CD4-positive, alpha-beta T cell treated with Interleukin-12 subunit alpha and Interleukin-12 subunit beta, for 1 hour (primary cell): ENCODE data around the gene SDHB.

ENCODE experiments used
- DNase-seq: peaks from one replicate; pipeline ENCODE4 v3.0.0-alpha.2; 2020

SDHB gene

GRCh38 chr1:16981269-16981849 is 72.5 kb downstream of the SDHB start:
- DNase-seq = no peak

- DNase-seq = no peak
These were observed 73.2 kb downstream of the SDHB start, which contains the start of gene MFAP2 for GRCh38 chr1:16980473-16981268. MFAP2 (minus strand) TSS chr1:16980620; CDS start chr1:16978273, 2,347 bp downstream.

GRCh38 chr1:16979475-16980327 is 74.1 kb downstream of the SDHB start:
- no peak for DNase-seq

- DNase-seq = no peak
These were observed 75.0 kb downstream of the SDHB start for GRCh38 chr1:16978567-16979474.

GRCh38 chr1:16978139-16978538 is 75.7 kb downstream of the SDHB start:
- no peak for DNase-seq

- DNase-seq = no peak
These were observed 76.5 kb downstream of the SDHB start for GRCh38 chr1:16977377-16977776.

- DNase-seq = no peak
These were observed 76.9 kb downstream of the SDHB start for GRCh38 chr1:16976966-16977365.

- no peak for DNase-seq
These were observed 78.0 kb downstream of the SDHB start for GRCh38 chr1:16975838-16976237.

GRCh38 chr1:16975211-16975610 is 78.6 kb downstream of the SDHB start:
- DNase-seq = no peak

GRCh38 chr1:16973215-16973614 is 80.6 kb downstream of the SDHB start:
- no peak for DNase-seq

- DNase-seq = no peak
These were observed 81.5 kb downstream of the SDHB start for GRCh38 chr1:16972189-16972895.

- no peak for DNase-seq
These were observed 82.3 kb downstream of the SDHB start for GRCh38 chr1:16971341-16972188.

- DNase-seq = no peak
These were observed 83.5 kb downstream of the SDHB start for GRCh38 chr1:16970132-16970910.

GRCh38 chr1:16969651-16970050 is 84.2 kb downstream of the SDHB start:
- DNase-seq = no peak

GRCh38 chr1:16969057-16969611 is 84.7 kb downstream of the SDHB start:
- no peak for DNase-seq
